ENCODE data around the gene NES. TPM values are rescaled to one million over a fixed set of nuclear protein-coding genes. Genes with fewer than 3 reads are reported as not detected.
A peak's percentile ranks its signal among the peaks of the same experiment; 100 is the strongest.

The NES gene
- total RNA-seq, 1 experiment from 2014 or later, result 56.3 TPM

DNA sequence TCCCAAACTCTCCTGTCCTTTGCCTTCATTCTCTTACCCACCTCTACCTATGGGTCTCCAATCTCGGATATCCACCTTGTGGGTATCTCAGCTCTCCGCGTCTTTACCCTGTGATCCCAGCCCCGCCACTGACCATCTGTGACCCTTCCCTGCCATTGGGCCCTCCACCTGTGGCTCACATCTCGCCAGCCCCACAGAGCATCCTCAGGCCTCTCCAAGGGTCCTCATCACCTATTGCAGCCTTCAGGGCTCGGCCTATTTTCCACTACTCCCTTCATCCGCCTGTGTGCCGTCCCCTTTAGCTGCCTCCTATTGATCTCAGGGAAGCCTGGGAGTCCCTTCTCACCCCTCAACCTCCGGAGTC, 24.2 kb downstream of the NES start:
- ChIA-PET CTCF (no interaction called here), POLR2A (no interaction called here)
- DNase-seq (ENCODE audit: low read depth, low spot score) (no peak), ATAC-seq (no peak)
- H3K4me3 ChIP-seq (ENCODE audit: low read depth in 2 of 2, low read length in 2 of 2), result no peak overlapping the region
- no peaks in the 10 kb centered on the region for H3K9me3 ChIP-seq (ENCODE audit: control insufficient read depth, insufficient read depth, low read depth, low read length)
- no peak for TF ChIP-seq TCF7L2 (IDR thresholded peaks at IDR 0.05; ENCODE audit: low read depth, low read length)
- TF ChIP-seq, protein P1, sequence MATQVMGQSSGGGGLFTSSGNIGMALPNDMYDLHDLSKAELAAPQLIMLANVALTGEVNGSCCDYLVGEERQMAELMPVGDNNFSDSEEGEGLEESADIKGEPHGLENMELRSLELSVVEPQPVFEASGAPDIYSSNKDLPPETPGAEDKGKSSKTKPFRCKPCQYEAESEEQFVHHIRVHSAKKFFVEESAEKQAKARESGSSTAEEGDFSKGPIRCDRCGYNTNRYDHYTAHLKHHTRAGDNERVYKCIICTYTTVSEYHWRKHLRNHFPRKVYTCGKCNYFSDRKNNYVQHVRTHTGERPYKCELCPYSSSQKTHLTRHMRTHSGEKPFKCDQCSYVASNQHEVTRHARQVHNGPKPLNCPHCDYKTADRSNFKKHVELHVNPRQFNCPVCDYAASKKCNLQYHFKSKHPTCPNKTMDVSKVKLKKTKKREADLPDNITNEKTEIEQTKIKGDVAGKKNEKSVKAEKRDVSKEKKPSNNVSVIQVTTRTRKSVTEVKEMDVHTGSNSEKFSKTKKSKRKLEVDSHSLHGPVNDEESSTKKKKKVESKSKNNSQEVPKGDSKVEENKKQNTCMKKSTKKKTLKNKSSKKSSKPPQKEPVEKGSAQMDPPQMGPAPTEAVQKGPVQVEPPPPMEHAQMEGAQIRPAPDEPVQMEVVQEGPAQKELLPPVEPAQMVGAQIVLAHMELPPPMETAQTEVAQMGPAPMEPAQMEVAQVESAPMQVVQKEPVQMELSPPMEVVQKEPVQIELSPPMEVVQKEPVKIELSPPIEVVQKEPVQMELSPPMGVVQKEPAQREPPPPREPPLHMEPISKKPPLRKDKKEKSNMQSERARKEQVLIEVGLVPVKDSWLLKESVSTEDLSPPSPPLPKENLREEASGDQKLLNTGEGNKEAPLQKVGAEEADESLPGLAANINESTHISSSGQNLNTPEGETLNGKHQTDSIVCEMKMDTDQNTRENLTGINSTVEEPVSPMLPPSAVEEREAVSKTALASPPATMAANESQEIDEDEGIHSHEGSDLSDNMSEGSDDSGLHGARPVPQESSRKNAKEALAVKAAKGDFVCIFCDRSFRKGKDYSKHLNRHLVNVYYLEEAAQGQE (IDR thresholded peaks at IDR 0.05; ENCODE audit: insufficient read depth in 1 of 2, low read depth in 2 of 2, low read length in 1 of 2), result no peak
- TF ChIP-seq, protein P2, sequence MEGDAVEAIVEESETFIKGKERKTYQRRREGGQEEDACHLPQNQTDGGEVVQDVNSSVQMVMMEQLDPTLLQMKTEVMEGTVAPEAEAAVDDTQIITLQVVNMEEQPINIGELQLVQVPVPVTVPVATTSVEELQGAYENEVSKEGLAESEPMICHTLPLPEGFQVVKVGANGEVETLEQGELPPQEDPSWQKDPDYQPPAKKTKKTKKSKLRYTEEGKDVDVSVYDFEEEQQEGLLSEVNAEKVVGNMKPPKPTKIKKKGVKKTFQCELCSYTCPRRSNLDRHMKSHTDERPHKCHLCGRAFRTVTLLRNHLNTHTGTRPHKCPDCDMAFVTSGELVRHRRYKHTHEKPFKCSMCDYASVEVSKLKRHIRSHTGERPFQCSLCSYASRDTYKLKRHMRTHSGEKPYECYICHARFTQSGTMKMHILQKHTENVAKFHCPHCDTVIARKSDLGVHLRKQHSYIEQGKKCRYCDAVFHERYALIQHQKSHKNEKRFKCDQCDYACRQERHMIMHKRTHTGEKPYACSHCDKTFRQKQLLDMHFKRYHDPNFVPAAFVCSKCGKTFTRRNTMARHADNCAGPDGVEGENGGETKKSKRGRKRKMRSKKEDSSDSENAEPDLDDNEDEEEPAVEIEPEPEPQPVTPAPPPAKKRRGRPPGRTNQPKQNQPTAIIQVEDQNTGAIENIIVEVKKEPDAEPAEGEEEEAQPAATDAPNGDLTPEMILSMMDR (IDR thresholded peaks at IDR 0.05), result no peak
- TF ChIP-seq POLR2AphosphoS5 (IDR thresholded peaks at IDR 0.05; ENCODE audit: low read depth, low read length), result no peak
- no peak for TF ChIP-seq SIN3A (IDR thresholded peaks at IDR 0.05; ENCODE audit: borderline replicate concordance, insufficient read depth, low read depth, low read length)
- H3K27ac ChIP-seq (ENCODE audit: low read length), result no peak overlapping the region
- intact Hi-C loops (cut with micrococcal nuclease; ENCODE audit: unreplicated experiment) (no loop called here), in situ Hi-C loops (cut with HindIII; ENCODE audit: low pct_unique_long_range_greater_than_20kb, low sequenced_read_pairs) (no loop called here)
- H3K27me3 ChIP-seq (ENCODE audit: control insufficient read depth, insufficient read depth, low read length), result no peaks in the 10 kb centered on the region
- BruUV-seq (replicated peaks), result no TSS peak
- H3K36me3 ChIP-seq (ENCODE audit: control insufficient read depth, insufficient read depth, low read length), result no peaks in the 10 kb centered on the region
- peaks cover 5% of the 10 kb centered on the region for H3K4me1 ChIP-seq (ENCODE audit: control insufficient read depth, insufficient read depth, low read length)

DNA sequence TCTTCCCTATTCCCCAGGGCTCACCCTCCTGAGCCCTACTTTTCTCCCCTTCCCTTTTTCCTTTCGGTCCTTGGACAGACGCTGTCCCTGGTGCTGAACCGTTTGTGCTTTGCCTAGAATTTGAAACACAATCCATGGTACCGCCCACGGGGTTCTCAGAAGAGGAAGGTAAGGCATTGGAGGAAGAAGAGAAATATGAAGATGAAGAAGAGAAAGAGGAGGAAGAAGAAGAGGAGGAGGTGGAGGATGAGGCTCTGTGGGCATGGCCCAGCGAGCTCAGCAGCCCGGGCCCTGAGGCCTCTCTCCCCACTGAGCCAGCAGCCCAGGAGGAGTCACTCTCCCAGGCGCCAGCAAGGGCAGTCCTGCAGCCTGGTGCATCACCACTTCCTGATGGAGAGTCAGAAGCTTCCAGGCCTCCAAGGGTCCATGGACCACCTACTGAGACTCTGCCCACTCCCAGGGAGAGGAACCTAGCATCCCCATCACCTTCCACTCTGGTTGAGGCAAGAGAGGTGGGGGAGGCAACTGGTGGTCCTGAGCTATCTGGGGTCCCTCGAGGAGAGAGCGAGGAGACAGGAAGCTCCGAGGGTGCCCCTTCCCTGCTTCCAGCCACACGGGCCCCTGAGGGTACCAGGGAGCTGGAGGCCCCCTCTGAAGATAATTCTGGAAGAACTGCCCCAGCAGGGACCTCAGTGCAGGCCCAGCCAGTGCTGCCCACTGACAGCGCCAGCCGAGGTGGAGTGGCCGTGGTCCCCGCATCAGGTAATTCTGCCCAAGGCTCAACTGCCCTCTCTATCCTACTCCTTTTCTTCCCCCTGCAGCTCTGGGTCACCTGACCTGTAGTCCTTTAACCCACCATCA, 24.8 kb downstream of the NES start:
- H3K4me3 ChIP-seq (ENCODE audit: low read depth in 2 of 2, low read length in 2 of 2), result no peak overlapping the region
- no peak for TF ChIP-seq TCF7L2 (IDR thresholded peaks at IDR 0.05; ENCODE audit: low read depth, low read length)
- TF ChIP-seq, protein P1 (IDR thresholded peaks at IDR 0.05; ENCODE audit: insufficient read depth in 1 of 2, low read depth in 2 of 2, low read length in 1 of 2), result peak; percentile 95 to 98
- TF ChIP-seq SIN3A (IDR thresholded peaks at IDR 0.05; ENCODE audit: borderline replicate concordance, insufficient read depth, low read depth, low read length), result no peak
- DNase-seq (ENCODE audit: low read depth, low spot score), result no peak
- no TSS peak for BruUV-seq (replicated peaks)
- no peaks in the 10 kb centered on the region for H3K27me3 ChIP-seq (ENCODE audit: control insufficient read depth, insufficient read depth, low read length)
- H3K9me3 ChIP-seq (ENCODE audit: control insufficient read depth, insufficient read depth, low read depth, low read length), result no peaks in the 10 kb centered on the region
- intact Hi-C loops (cut with micrococcal nuclease; ENCODE audit: unreplicated experiment) (no loop called here), in situ Hi-C loops (cut with HindIII; ENCODE audit: low pct_unique_long_range_greater_than_20kb, low sequenced_read_pairs) (no loop called here)
- no peaks in the 10 kb centered on the region; the same call in 1 of the 2 replicates for H3K4me1 ChIP-seq (ENCODE audit: control insufficient read depth, insufficient read depth, low read length)
- ChIA-PET CTCF (no interaction called here), POLR2A (no interaction called here)
- no peak for ATAC-seq
- H3K27ac ChIP-seq (ENCODE audit: low read length), result no peak overlapping the region
- H3K36me3 ChIP-seq (ENCODE audit: control insufficient read depth, insufficient read depth, low read length), result no peaks in the 10 kb centered on the region
